Right cardiac atrium (tissue), 5 donors: ENCODE measurements around the gene MYH9. TPM values are rescaled to one million over a fixed set of nuclear protein-coding genes. Genes with fewer than 3 reads are reported as not detected.

Experiments used
- ATAC-seq, 2 donors: fragments of 200-7000 bp; cut with Tn5 transposase; one replicate each; pipeline versions ENCODE4 v1.8.0 to v1.9.1; 2020; ENCODE audit warnings: moderate library complexity in 2 of 2, mild to moderate bottlenecking in 1 of 2
- DNase-seq, 3 donors: peaks; one replicate each; pipeline ENCODE4 v3.0.0-alpha.2; 2020
- H3K27ac ChIP-seq: one replicate; pipeline ENCODE4 v1.5.1; 2013; ENCODE audit warnings: mild to moderate bottlenecking, low read length, control low read depth, moderate library complexity
- H3K27me3 ChIP-seq: one replicate; pipeline ENCODE4 v1.6.1; 2013; ENCODE audit not compliant: control insufficient read depth, insufficient read depth
- H3K4me1 ChIP-seq: one replicate; pipeline ENCODE4 v1.6.1; 2013; ENCODE audit warnings: low read length; ENCODE audit not compliant: control insufficient read depth, insufficient read depth
- H3K4me3 ChIP-seq: one replicate; pipeline ENCODE4 v1.5.1; 2013; ENCODE audit warnings: low read length, control low read depth
- H3K9me3 ChIP-seq: one replicate; pipeline ENCODE4 v1.6.1; 2013; ENCODE audit warnings: low read length; ENCODE audit not compliant: control insufficient read depth
- WGBS: extraction: QIAGEN DNeasy Blood & Tissue Kit; methylation state at CpG from one replicate; pipeline ENCODE4 v1.1.7; 2013; 5-methylcytosine and 5-hydroxymethylcytosine counted together
- intact Hi-C, 4 donors: fragments of 100-400 bp; cut with DNase I; formaldehyde crosslinking; loops; one replicate each; pipeline versions ENCODE4 v1.11.0 to v1.14.0; 2022 to 2023
- polyA plus RNA-seq: library from polyadenylated mRNA; stranded (reverse); fragments of 200-250 nt; gene quantifications from one replicate; pipeline ENCODE4 v1.2.3, GENCODE V29; 2013
- total RNA-seq, 4 donors: library from RNA; stranded (reverse); fragmentation: NEBNext Ultra II Directional; extraction: Animal tissue kit (Norgen Biotek cat#: 25700); gene quantifications; one replicate each; pipeline ENCODE4 v1.2.1, GENCODE V29; 2021
- donor health status: healthy with polysubstance abuse.
- donor health status: DM: no; HTN: yes; CAD: no.
- donor health status: DM: no; HTN: no; CAD: no.
- donor health status: DM: no; HTN: yes; CAD: no; lungs with severe emphysema.
- donor health status: DM: yes; HTN: yes; CAD: no.

The MYH9 gene
- total and polyA plus RNA-seq, 5 donors: 92.5 to 224 (median 146) TPM

- DNase-seq (peak in 1 of 3 donors; percentile 45), ATAC-seq (no peak)
- 35% methylated on average over 4 of the region's 4 CpGs for WGBS
- H3K4me1 ChIP-seq: peaks cover 20% of the 10 kb centered on the region
- no peaks in the 10 kb centered on the region for H3K9me3 ChIP-seq
- no peaks in the 10 kb centered on the region for H3K27me3 ChIP-seq
- intact Hi-C loops: loop anchor here in 1 of 4 donors (10.0 kb wide), 2 partner anchors 48 to 82 kb away; no protein-coding TSS in a partner anchor
- no peak overlapping the region for H3K4me3 ChIP-seq
- peak overlapping the region; percentile 17 for H3K27ac ChIP-seq
Measured at GRCh38 chr22:36383110-36383581, 4.6 kb downstream of the MYH9 start.

GRCh38 chr22:36381513-36382128 is 6.1 kb downstream of the MYH9 start:
- no peak for DNase-seq
- Histone ChIP-seq H3K9me3 (no peaks in the 10 kb centered on the region), H3K27me3 (no peaks in the 10 kb centered on the region), H3K4me1 (peaks cover 25% of the 10 kb centered on the region), H3K27ac (no peak overlapping the region), H3K4me3 (no peak overlapping the region)
- 50% methylated on average over 5 of the region's 5 CpGs for WGBS
- intact Hi-C loops: loop anchor here in 1 of 4 donors (10.0 kb wide), 2 partner anchors 47 to 83 kb away; no protein-coding TSS in a partner anchor
- ATAC-seq: no peak

GRCh38 chr22:36379593-36380361 is 8.0 kb downstream of the MYH9 start:
- ATAC-seq: peak; percentile 21 to 27
- DNase-seq: peak; percentile 47 to 67 (median 49)
- WGBS: 55% methylated on average over 16 of the region's 16 CpGs
- Histone ChIP-seq H3K4me3 (no peak overlapping the region), H3K27me3 (no peaks in the 10 kb centered on the region), H3K4me1 (peaks cover 35% of the 10 kb centered on the region), H3K27ac (peak overlapping the region; percentile 75), H3K9me3 (no peaks in the 10 kb centered on the region)
- intact Hi-C loops: loop anchor here in 1 of 4 donors (10.0 kb wide), 2 partner anchors 45 to 85 kb away; no protein-coding TSS in a partner anchor

- Histone ChIP-seq H3K9me3 (no peaks in the 10 kb centered on the region), H3K27ac (peak overlapping the region; percentile 39), H3K27me3 (no peaks in the 10 kb centered on the region), H3K4me1 (peaks cover 36% of the 10 kb centered on the region), H3K4me3 (no peak overlapping the region)
- intact Hi-C loops: no loop called here
- ATAC-seq (no peak), DNase-seq (no peak)
- 59% methylated on average over 5 of the region's 5 CpGs for WGBS
Measured at GRCh38 chr22:36378869-36379217, 8.9 kb downstream of the MYH9 start.

GRCh38 chr22:36378080-36378868 is 9.5 kb downstream of the MYH9 start:
- DNase-seq (peak in 1 of 3 donors; percentile 12), ATAC-seq (peak in 1 of 2 donors; percentile 31)
- H3K4me1 ChIP-seq: peaks cover 36% of the 10 kb centered on the region
- no peak overlapping the region for H3K4me3 ChIP-seq
- H3K27me3 ChIP-seq: no peaks in the 10 kb centered on the region
- 61% methylated on average over 14 of the region's 14 CpGs for WGBS
- peak overlapping the region; percentile 77 for H3K27ac ChIP-seq
- intact Hi-C loops: no loop called here
- no peaks in the 10 kb centered on the region for H3K9me3 ChIP-seq

GRCh38 chr22:36377022-36377631 is 10.6 kb downstream of the MYH9 start:
- intact Hi-C loops: no loop called here
- 51% methylated on average over 14 of the region's 14 CpGs for WGBS
- peak; percentile 32 to 65 for ATAC-seq
- no peak for DNase-seq
- H3K9me3 ChIP-seq: no peaks in the 10 kb centered on the region
- H3K27ac ChIP-seq: peak overlapping the region; percentile 64
- H3K4me1 ChIP-seq: peaks cover 36% of the 10 kb centered on the region
- H3K27me3 ChIP-seq: no peaks in the 10 kb centered on the region
- no peak overlapping the region for H3K4me3 ChIP-seq

- Histone ChIP-seq H3K27me3 (no peaks in the 10 kb centered on the region), H3K4me3 (no peak overlapping the region), H3K4me1 (peaks cover 37% of the 10 kb centered on the region), H3K9me3 (no peaks in the 10 kb centered on the region), H3K27ac (peak overlapping the region; percentile 71)
- intact Hi-C loops: no loop called here
- DNase-seq (peak in 2 of 3 donors; percentile 23 to 24), ATAC-seq (no peak)
- 82% methylated on average over 3 of the region's 3 CpGs for WGBS
Measured at GRCh38 chr22:36376265-36376664, 11.5 kb downstream of the MYH9 start.

DNA sequence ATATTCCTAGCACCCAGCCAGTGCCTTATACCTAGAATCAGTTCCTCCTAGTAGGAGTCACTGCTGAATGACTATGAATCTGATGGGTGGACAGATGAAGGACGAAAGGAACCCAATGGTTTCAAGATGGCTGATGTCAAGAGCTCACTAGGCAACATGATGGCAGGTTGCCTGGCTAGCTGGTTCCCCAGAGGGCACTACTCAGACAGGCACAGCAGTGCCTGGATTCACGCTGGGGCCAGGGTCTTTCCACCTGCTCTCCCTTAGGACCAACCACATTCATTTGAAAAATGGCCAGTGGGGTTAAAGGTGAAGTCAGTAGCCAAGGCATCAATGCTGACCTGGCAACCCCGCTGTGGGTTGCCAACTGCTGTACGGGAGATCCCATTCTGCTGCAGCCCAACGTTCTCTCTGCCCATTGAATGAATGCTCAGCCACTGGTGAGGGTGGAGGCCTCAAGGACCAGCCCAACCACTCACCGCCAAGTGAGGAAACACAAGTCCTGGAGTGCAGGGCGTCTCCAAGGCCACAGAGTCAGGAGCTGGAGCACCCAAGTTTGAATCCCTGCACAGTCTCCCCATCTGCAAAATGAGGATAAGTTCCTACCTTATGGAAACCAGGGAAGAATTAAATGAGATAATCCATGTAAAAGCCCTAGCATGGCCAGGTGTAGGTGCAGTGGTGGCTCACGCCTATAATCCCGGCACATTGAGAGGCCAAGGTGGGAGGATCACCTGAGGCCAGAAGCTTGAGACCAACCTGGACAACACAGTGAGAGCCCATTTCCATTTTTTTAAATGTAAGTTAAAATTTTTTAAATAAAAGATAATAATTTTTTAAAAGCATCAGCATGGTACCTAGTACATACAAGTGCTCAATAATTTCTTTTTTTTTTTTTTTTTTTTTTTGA is 12.4 kb downstream of the MYH9 start:
- Histone ChIP-seq H3K4me1 (peaks cover 44% of the 10 kb centered on the region), H3K4me3 (no peak overlapping the region), H3K27ac (peak overlapping the region; percentile 30), H3K27me3 (no peaks in the 10 kb centered on the region), H3K9me3 (no peaks in the 10 kb centered on the region)
- 60% methylated on average over 9 of the region's 9 CpGs for WGBS
- peak in 1 of 2 donors; percentile 42 for ATAC-seq
- intact Hi-C loops: no loop called here
- peak in 2 of 3 donors; percentile 57 to 73 for DNase-seq

GRCh38 chr22:36374603-36375024 is 13.2 kb downstream of the MYH9 start:
- intact Hi-C loops: no loop called here
- peak overlapping the region; percentile 30 for H3K27ac ChIP-seq
- peak in 1 of 2 donors; percentile 40 for ATAC-seq
- H3K27me3 ChIP-seq: no peaks in the 10 kb centered on the region
- 61% methylated on average over 11 of the region's 11 CpGs for WGBS
- no peaks in the 10 kb centered on the region for H3K9me3 ChIP-seq
- peak in 2 of 3 donors; percentile 24 to 42 for DNase-seq
- peaks cover 39% of the 10 kb centered on the region for H3K4me1 ChIP-seq
- no peak overlapping the region for H3K4me3 ChIP-seq

- Histone ChIP-seq H3K4me1 (peaks cover 45% of the 10 kb centered on the region), H3K27me3 (no peaks in the 10 kb centered on the region), H3K9me3 (no peaks in the 10 kb centered on the region), H3K4me3 (no peak overlapping the region), H3K27ac (peak overlapping the region; percentile 66)
- intact Hi-C loops: no loop called here
- ATAC-seq (no peak), DNase-seq (peak; percentile 59 to 81 (median 79))
- 35% methylated on average over 7 of the region's 7 CpGs for WGBS
Measured at GRCh38 chr22:36373258-36373579, 14.5 kb downstream of the MYH9 start.
